ENCODE results near the gene SLC23A2.

Gene SLC23A2

GRCh38 chr20:4861961-4862360 lies 139.3 kb downstream of the SLC23A2 start:
- DNase-seq = no peak
- no peak overlapping the region for H3K27ac ChIP-seq
- H3K4me3 ChIP-seq = no peak overlapping the region
- no peak for TF ChIP-seq CTCF (IDR thresholded peaks at IDR 0.05)
- H3K4me1 ChIP-seq = no peaks in the 10 kb centered on the region
- no peaks in the 10 kb centered on the region for H3K27me3 ChIP-seq
- H3K36me3 ChIP-seq = peaks cover 40 to 92% (median 76%) of the 10 kb centered on the region in 3 donors
- H3K9me3 ChIP-seq = no peaks in the 10 kb centered on the region
- intact Hi-C loops (cut with DNase I; ENCODE audit: low total_unique reads) = no loop called here

GRCh38 chr20:4858000-4858399 lies 143.3 kb downstream of the SLC23A2 start:
- intact Hi-C loops (cut with DNase I; ENCODE audit: low total_unique reads) = no loop called here
- no peaks in the 10 kb centered on the region for H3K4me1 ChIP-seq
- H3K27me3 ChIP-seq = no peaks in the 10 kb centered on the region
- H3K36me3 ChIP-seq = peaks cover 69 to 98% (median 74%) of the 10 kb centered on the region in 3 donors
- H3K27ac ChIP-seq = no peak overlapping the region
- H3K4me3 ChIP-seq = no peak overlapping the region
- peak in 1 of 2 donors; percentile 34 for DNase-seq
- no peaks in the 10 kb centered on the region for H3K9me3 ChIP-seq
- TF ChIP-seq CTCF (IDR thresholded peaks at IDR 0.05) = no peak

- Histone ChIP-seq H3K4me1 (no peaks in the 10 kb centered on the region), H3K36me3 (peaks cover 60 to 85% (median 65%) of the 10 kb centered on the region in 3 donors), H3K27ac (no peak overlapping the region), H3K9me3 (no peaks in the 10 kb centered on the region), H3K27me3 (no peaks in the 10 kb centered on the region), H3K4me3 (no peak overlapping the region)
- no peak for TF ChIP-seq CTCF (IDR thresholded peaks at IDR 0.05)
- intact Hi-C loops (cut with DNase I; ENCODE audit: low total_unique reads) = no loop called here
- no peak for DNase-seq
These were observed 145.1 kb downstream of the SLC23A2 start for GRCh38 chr20:4856022-4856755.

GRCh38 chr20:4855555-4855954 lies 145.8 kb downstream of the SLC23A2 start:
- Histone ChIP-seq H3K27ac (no peak overlapping the region), H3K4me1 (no peaks in the 10 kb centered on the region), H3K36me3 (peaks cover 54 to 78% (median 58%) of the 10 kb centered on the region in 3 donors), H3K27me3 (no peaks in the 10 kb centered on the region), H3K9me3 (no peaks in the 10 kb centered on the region), H3K4me3 (no peak overlapping the region)
- intact Hi-C loops (cut with DNase I; ENCODE audit: low total_unique reads) = no loop called here
- no peak for TF ChIP-seq CTCF (IDR thresholded peaks at IDR 0.05)
- no peak for DNase-seq

GRCh38 chr20:4855097-4855496 lies 146.2 kb downstream of the SLC23A2 start:
- Histone ChIP-seq H3K36me3 (peaks cover 49 to 74% (median 56%) of the 10 kb centered on the region in 3 donors), H3K4me1 (no peaks in the 10 kb centered on the region), H3K4me3 (no peak overlapping the region), H3K27ac (no peak overlapping the region), H3K27me3 (no peaks in the 10 kb centered on the region), H3K9me3 (no peaks in the 10 kb centered on the region)
- TF ChIP-seq CTCF (IDR thresholded peaks at IDR 0.05) = no peak
- no peak for DNase-seq
- intact Hi-C loops (cut with DNase I; ENCODE audit: low total_unique reads) = no loop called here

All from tibial artery (tissue), 4 donors.